Lung (tissue), 12 donors: ENCODE data around the gene ABCC2. TPM values are rescaled to one million over a fixed set of nuclear protein-coding genes. Genes with fewer than 3 reads are reported as not detected.

Experiments
- ATAC-seq: fragments of 200-7000 bp; cut with Tn5 transposase; one replicate; pipeline ENCODE4 v1.9.1; 2020; ENCODE audit warnings: moderate number of reproducible peaks; ENCODE audit not compliant: insufficient read depth, low FRiP score
- DNase-seq, 3 donors: peaks; one replicate each; pipeline ENCODE4 v3.0.0-alpha.2; 2013 to 2017
- H3K27ac ChIP-seq, 2 donors: one replicate each; pipeline ENCODE4 v1.5.1; 2013; ENCODE audit warnings: mild to moderate bottlenecking in 2 of 2, moderate library complexity in 2 of 2, control low read depth in 1 of 2, inconsistent platforms in 1 of 2, low read depth in 1 of 2, low read length in 1 of 2
- H3K27me3 ChIP-seq, 3 donors: one replicate each; pipeline ENCODE4 v1.5.1; 2013; ENCODE audit warnings: low read length in 2 of 3; ENCODE audit not compliant: control insufficient read depth in 3 of 3, insufficient read depth in 3 of 3
- H3K36me3 ChIP-seq, 4 donors: one replicate each; pipeline ENCODE4 v1.5.1; 2013; ENCODE audit warnings: low read length in 4 of 4, mild to moderate bottlenecking in 1 of 4, moderate library complexity in 1 of 4; ENCODE audit not compliant: control insufficient read depth in 4 of 4, insufficient read depth in 4 of 4
- H3K4me1 ChIP-seq, 5 donors: one replicate each; pipeline ENCODE4 v1.5.1; 2013; ENCODE audit warnings: low read length in 5 of 5, mild to moderate bottlenecking in 2 of 5, moderate library complexity in 1 of 5; ENCODE audit not compliant: control insufficient read depth in 5 of 5, insufficient read depth in 5 of 5
- H3K4me3 ChIP-seq: one replicate; pipeline ENCODE4 v1.5.1; 2013; ENCODE audit warnings: mild to moderate bottlenecking, control low read depth, moderate library complexity
- H3K9ac ChIP-seq, 2 donors: one replicate each; pipeline ENCODE4 v1.5.1; 2013; ENCODE audit warnings: low read length in 2 of 2, control low read depth in 1 of 2; ENCODE audit not compliant: insufficient read depth in 1 of 2
- H3K9me3 ChIP-seq, 4 donors: one replicate each; pipeline ENCODE4 v1.5.1; 2013; ENCODE audit warnings: low read length in 3 of 4, mild to moderate bottlenecking in 1 of 4, moderate library complexity in 1 of 4; ENCODE audit not compliant: control insufficient read depth in 4 of 4, insufficient read depth in 3 of 4
- CTCF ChIP-seq: IDR thresholded peaks from 2 replicates; pipeline ENCODE4 v1.5.1; 2012; ENCODE audit warnings: mild to moderate bottlenecking; ENCODE audit errors: control extremely low read depth, extremely low read depth
- WGBS, 2 donors: extraction: QIAGEN DNeasy Blood & Tissue Kit; methylation state at CpG; one replicate each; pipeline ENCODE4 v1.1.7; 2013; 5-methylcytosine and 5-hydroxymethylcytosine counted together
- polyA plus RNA-seq, 2 donors: library from polyadenylated mRNA; stranded (reverse); fragments of 200-250 nt; gene quantifications; one replicate each; pipeline ENCODE4 v1.2.1, GENCODE V29; 2013
- total RNA-seq, 2 donors: library from RNA; depleted of rRNA in 1 of 2; stranded (reverse); fragments of >200 nt in 1 of 2; gene quantifications; one replicate each; pipeline ENCODE4 v1.2.1, GENCODE V29; 2014 to 2021
- donor health status: control.
- donor health status: control.
- donor health status: Bipolar disorder and iron deficiency.
- donor health status: healthy.
- donor health status: DM: yes; HTN: yes; CAD: no.

The ABCC2 gene
- total and polyA plus RNA-seq, 4 donors: 0.47 to 1.3 (median 0.96) TPM

- WGBS, 2 donors: 93 to 96% methylated on average over 1 of the region's 1 CpG
Measured at GRCh38 chr10:99777918-99778714, 4.3 kb upstream of the ABCC2 start.

GRCh38 chr10:99779335-99779734 is 3.1 kb upstream of the ABCC2 start:
- 16 to 27% methylated on average over 4 of the region's 4 CpGs for WGBS, 2 donors
- Histone ChIP-seq H3K4me3 (no peak overlapping the region), H3K4me1 (peaks cover 0 to 3% (median under 1%) of the 10 kb centered on the region in 5 donors), H3K9me3 (no peaks in the 10 kb centered on the region), H3K9ac (no peak overlapping the region), H3K36me3 (no peaks in the 10 kb centered on the region), H3K27me3 (no peaks in the 10 kb centered on the region), H3K27ac (no peak overlapping the region)
- TF ChIP-seq CTCF: no peak
- ATAC-seq (peak; percentile 38), DNase-seq (peak in 2 of 3 donors; percentile 50 to 72)

More at GRCh38 chr10:99777918-99778714, 4.3 kb upstream of the ABCC2 start:
- no peaks in the 10 kb centered on the region for H3K27me3 ChIP-seq
- H3K4me3 ChIP-seq: no peak overlapping the region
- H3K27ac ChIP-seq: no peak overlapping the region
- peaks cover 0 to 2% (median 0%) of the 10 kb centered on the region in 5 donors for H3K4me1 ChIP-seq
- H3K9ac ChIP-seq: no peak overlapping the region
- DNase-seq (no peak), ATAC-seq (no peak)
- no peak for TF ChIP-seq CTCF
- H3K36me3 ChIP-seq: no peaks in the 10 kb centered on the region
- H3K9me3 ChIP-seq: no peaks in the 10 kb centered on the region

- Histone ChIP-seq H3K4me1 (peaks cover 0 to 4% (median 2%) of the 10 kb centered on the region in 5 donors), H3K27ac (no peak overlapping the region), H3K27me3 (no peaks in the 10 kb centered on the region), H3K36me3 (no peaks in the 10 kb centered on the region), H3K9me3 (no peaks in the 10 kb centered on the region), H3K9ac (no peak overlapping the region), H3K4me3 (no peak overlapping the region)
- 78 to 79% methylated on average over 5 of the region's 5 CpGs for WGBS, 2 donors
- DNase-seq: no peak
- TF ChIP-seq CTCF: no peak
- ATAC-seq: no peak
Measured at GRCh38 chr10:99781734-99782429, 558 bp upstream of the ABCC2 start.
